Endothelial cell of umbilical vein (primary cell): ENCODE data around the gene NCKAP5.

ENCODE experiments used
- CTCF ChIP-seq, 2 donors: IDR thresholded peaks; 1 replicate in 1 of 2; 2 replicates in 1 of 2; pipeline ENCODE4 v1.5.1; 2011; ENCODE audit warnings: low read length in 2 of 2, mild to moderate bottlenecking in 2 of 2, moderate library complexity in 2 of 2, control low read depth in 1 of 2, inconsistent platforms in 1 of 2, low read depth in 1 of 2; ENCODE audit not compliant: insufficient read depth in 1 of 2; ENCODE audit errors: extremely low read depth in 1 of 2
- EZH2 ChIP-seq: IDR thresholded peaks from 2 replicates; pipeline ENCODE4 v1.6.1; 2012; ENCODE audit warnings: borderline replicate concordance, low read depth, mild to moderate bottlenecking, moderate library complexity, low read length, inconsistent platforms; ENCODE audit not compliant: severe bottlenecking
- JUN ChIP-seq: IDR thresholded peaks from 2 replicates; pipeline ENCODE4 v1.6.1; 2011; ENCODE audit warnings: borderline replicate concordance, low read depth; ENCODE audit not compliant: insufficient read length, insufficient read depth
- MAX ChIP-seq: IDR thresholded peaks from 2 replicates; pipeline ENCODE4 v1.6.1; 2011; ENCODE audit not compliant: insufficient read depth, insufficient read length
- POLR2A ChIP-seq: IDR thresholded peaks from 2 replicates; pipeline ENCODE4 v1.6.1; 2012; ENCODE audit warnings: low read depth, mild to moderate bottlenecking, control low read depth, low read length

GRCh38 chr2:133039531-133039930 is 528.7 kb downstream of the NCKAP5 start:
- no peak for TF ChIP-seq EZH2
- no peak for TF ChIP-seq CTCF (IDR thresholded peaks at IDR 0.05; ENCODE audit: extremely low read depth in 1 of 2, insufficient read depth in 1 of 2, low read depth in 1 of 2, low read length in 2 of 2)
- no peak for TF ChIP-seq POLR2A
- no peak for TF ChIP-seq MAX
- TF ChIP-seq JUN: no peak
